ENCODE results near the gene DRD5.
A peak's percentile ranks its signal among the peaks of the same experiment; 100 is the strongest.
"Not testable (repeated sequence)": the region's sequence is repeated elsewhere in the genome, so short reads cannot be mapped to it uniquely, and the experiment has no call there.

DRD5 gene

DNA sequence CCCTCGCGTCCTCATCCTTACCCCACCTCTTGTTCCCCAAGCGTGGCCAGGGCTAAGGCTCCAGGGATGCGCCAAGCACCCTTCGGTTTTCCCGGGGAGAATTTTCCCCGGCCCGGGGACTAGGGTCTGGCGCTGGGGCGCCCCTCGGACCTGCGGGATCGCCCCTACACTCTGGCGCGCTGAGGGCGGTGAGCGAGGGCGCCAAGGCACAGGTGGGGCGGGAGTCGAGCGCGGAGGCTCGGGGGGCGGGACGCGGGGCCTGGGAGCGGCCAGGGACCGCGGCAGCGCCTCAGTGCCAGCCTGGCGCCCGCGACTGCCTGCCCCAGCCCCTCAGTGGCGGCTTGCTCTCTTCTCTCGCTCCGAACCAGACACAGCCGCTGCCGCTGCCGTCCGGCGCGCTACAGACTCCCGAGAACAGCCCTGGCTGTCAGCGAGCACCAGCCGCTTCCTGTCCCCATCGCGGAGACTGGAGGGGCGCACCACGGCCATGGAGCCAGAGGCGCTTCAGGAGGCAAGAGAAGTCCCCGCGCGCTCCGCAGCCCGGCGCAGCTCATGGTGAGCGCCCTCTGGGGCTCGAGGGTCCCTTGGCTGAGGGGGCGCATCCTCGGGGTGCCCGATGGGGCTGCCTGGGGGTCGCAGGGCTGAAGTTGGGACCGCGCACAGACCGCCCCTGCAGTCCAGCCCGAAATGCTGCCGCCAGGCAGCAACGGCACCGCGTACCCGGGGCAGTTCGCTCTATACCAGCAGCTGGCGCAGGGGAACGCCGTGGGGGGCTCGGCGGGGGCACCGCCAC is at the start of gene DRD5:
TSS of gene DRD5 (plus strand) at position 292 of the 793 bp plus-strand sequence. CDS start at position 688, 396 bp downstream.
- TF ChIP-seq, protein P1, sequence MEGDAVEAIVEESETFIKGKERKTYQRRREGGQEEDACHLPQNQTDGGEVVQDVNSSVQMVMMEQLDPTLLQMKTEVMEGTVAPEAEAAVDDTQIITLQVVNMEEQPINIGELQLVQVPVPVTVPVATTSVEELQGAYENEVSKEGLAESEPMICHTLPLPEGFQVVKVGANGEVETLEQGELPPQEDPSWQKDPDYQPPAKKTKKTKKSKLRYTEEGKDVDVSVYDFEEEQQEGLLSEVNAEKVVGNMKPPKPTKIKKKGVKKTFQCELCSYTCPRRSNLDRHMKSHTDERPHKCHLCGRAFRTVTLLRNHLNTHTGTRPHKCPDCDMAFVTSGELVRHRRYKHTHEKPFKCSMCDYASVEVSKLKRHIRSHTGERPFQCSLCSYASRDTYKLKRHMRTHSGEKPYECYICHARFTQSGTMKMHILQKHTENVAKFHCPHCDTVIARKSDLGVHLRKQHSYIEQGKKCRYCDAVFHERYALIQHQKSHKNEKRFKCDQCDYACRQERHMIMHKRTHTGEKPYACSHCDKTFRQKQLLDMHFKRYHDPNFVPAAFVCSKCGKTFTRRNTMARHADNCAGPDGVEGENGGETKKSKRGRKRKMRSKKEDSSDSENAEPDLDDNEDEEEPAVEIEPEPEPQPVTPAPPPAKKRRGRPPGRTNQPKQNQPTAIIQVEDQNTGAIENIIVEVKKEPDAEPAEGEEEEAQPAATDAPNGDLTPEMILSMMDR (conservative IDR thresholded peaks at IDR 0.05; ENCODE audit: low read length), result no peak
- DNase-seq (ENCODE audit: low read depth), result no peak
- H3K4me3 ChIP-seq (ENCODE audit: low read length), result no peak within 1 kb of the TSS

DNA sequence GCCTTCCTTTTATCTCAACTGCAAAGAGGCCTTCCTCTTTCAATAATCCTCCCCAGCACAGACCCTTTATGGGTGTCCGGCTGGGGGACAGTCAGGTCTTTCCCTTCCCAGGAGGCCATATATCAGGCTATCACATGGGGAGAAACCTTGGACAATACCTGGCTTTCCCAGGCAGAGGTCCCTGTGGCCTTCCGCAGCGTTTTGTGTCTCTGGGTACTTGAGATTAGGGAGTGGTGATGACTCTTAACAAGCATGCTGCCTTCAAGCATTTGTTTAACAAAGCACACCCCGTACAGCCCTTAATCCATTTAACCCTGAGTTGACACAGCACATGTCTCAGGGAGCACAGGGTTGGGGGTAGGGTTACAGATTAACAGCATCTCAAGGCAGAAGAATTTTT is 49.2 kb upstream of the DRD5 start:
- not testable (repeated sequence) for DNase-seq (ENCODE audit: low read depth); H3K4me3 ChIP-seq (ENCODE audit: low read length)

- TF ChIP-seq, protein P1 (conservative IDR thresholded peaks at IDR 0.05; ENCODE audit: low read length), result no peak
- no peak for DNase-seq (ENCODE audit: low read depth)
Observed at GRCh38 chr4:9735515-9735914, 45.9 kb upstream of the DRD5 start.

DNA sequence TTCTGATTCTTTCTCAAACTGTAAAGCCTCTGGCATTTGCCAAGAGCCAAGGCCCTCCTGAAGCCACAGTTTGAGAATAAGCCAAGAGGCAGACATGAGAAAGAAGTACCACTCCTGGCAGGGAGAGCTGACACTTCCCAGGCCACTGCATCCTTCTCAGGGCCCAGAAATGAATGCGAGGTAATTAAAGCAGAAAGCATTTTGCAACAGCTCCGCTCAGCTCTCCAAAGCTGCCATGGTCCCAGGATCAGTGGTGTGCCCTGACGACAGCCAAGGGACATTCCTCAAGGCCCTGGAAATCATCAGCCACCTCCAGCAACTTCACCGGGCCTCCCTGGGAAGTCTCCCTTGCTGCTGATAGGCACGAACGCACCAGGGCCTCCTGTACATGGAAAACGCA is 44.2 kb upstream of the DRD5 start:
- H3K4me3 ChIP-seq (ENCODE audit: low read length); DNase-seq (ENCODE audit: low read depth): not testable (repeated sequence)

More at GRCh38 chr4:9735515-9735914, 45.9 kb upstream of the DRD5 start:
- H3K4me3 ChIP-seq (ENCODE audit: low read length), result no peak overlapping the region

- H3K4me3 ChIP-seq (ENCODE audit: low read length); DNase-seq (ENCODE audit: low read depth): not testable (repeated sequence)
Observed at GRCh38 chr4:9743789-9744188, 37.6 kb upstream of the DRD5 start.

- TF ChIP-seq, protein P1 (conservative IDR thresholded peaks at IDR 0.05; ENCODE audit: low read length), result no peak
- H3K4me3 ChIP-seq (ENCODE audit: low read length), result no peak overlapping the region
- DNase-seq (ENCODE audit: low read depth), result no peak
Observed at GRCh38 chr4:9745782-9746181, 35.7 kb upstream of the DRD5 start.

DNA sequence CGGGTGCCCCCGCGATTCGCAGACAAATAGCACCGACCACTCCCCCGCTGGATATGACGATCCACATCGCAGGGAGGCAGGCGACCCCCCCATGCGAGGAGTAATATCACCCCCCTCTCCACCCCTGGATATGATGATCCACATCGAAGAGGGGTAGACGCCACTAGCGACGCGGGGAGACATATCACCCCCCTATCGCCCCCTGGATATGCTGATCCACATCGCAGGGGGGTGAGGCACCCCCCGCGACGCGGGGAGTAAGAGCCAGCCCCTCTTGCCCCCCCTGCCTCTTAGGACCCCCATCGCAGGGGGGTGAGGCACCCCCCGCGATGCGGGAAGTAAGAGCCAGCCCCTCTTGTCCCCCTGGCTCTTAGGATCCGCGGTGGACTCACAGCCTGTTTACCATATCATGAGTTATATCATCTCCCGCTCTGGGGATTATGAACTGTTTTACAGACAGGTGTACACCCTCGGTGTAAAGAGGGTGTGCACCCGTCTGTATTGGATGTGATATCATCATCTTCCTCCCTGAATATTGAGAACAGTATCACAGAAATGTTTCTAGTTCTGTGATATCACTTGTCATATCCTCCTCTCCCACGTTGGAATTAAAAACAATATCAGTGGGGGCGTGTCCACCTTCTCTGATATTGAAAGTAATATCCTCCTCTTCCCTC is 22.7 kb upstream of the DRD5 start:
- no peak for DNase-seq (ENCODE audit: low read depth)
- TF ChIP-seq, protein P1 (conservative IDR thresholded peaks at IDR 0.05; ENCODE audit: low read length), result no peak
- no peak overlapping the region for H3K4me3 ChIP-seq (ENCODE audit: low read length)

- H3K4me3 ChIP-seq (ENCODE audit: low read length), result no peak overlapping the region
- DNase-seq (ENCODE audit: low read depth), result peak; percentile 76
- TF ChIP-seq, protein P1 (conservative IDR thresholded peaks at IDR 0.05; ENCODE audit: low read length), result peak; percentile 83
Observed at GRCh38 chr4:9762823-9763475, 18.5 kb upstream of the DRD5 start.
